ENCODE data around the gene ANAPC16. TPM values are rescaled to one million over a fixed set of nuclear protein-coding genes. Genes with fewer than 3 reads are reported as not detected.
"Not testable (repeated sequence)": the region's sequence is repeated elsewhere in the genome, so short reads cannot be mapped to it uniquely, and the experiment has no call there.

Gene ANAPC16
- polyA plus RNA-seq, 4 donors = 109 to 206 (median 194) TPM

DNA sequence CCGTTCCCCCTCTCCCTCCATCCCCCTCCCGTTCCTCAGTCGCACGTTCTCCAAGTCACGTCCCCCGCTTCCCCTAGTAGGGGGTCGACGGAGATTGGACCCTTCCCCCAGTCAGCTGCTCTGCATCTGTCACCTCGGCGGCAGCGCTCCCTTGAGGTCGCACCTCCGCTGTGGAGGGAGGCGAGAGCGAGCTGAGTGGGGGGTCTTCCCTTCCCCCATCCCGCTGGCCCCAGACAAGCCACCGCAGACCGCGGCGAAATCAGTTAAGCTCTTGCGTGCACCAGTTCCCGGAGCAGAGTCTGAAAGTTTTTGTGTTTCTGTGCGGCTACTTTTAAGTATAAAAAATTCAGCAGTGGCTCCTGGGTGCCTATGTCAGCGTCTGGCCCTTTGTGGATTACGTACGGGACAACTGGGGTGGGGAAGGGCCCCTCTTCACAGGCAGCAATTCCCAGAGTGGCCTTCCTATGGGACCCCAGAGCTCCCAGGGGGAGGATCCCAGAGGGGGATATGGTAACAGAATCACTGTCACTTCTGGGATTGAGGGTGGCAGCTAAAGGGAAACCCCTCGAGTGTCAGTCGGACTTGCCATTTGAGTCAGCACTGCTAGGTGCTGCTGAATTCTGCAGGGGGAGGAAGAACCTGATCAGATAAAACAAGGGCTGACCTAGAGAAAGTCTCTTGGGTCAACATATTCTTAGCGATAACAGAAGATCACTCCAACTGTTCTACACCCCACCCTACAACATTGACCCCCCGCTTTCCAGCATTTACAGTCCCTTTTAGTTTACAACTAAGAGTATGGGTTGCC, 45.4 kb downstream of the ANAPC16 start:
- DNase-seq (ENCODE audit: low read depth in 4 of 4, low spot score in 3 of 4) = peak in 1 of 4 donors; percentile 90

DNA sequence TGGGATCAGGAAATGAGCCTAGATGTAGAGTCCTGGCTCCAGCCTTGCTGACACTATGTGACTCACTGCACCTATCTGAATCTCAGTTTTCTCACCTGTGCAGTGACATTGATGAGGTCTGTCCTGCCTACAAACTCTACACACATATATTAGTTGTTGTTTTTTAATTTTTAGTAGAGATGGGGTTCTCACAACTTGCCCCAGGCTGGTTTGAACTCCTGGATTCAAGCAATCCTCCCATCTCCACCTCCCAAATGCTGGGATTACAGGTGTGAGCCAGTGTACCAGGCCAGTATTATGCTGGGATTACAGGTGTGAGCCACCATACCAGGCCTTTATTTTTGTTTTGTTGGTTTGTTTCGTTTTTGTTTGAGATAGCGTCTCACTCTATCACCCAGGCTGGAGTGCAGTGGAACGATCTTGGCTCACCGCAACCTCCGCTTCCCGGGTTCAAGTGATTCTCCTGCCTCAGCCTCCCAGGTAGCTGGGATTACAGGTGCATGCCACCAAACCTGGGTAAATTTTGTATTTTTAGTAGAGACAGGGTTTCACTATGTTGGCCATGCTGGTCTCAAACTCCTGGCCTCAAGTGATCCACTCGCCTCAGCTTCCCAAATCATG, 46.1 kb downstream of the ANAPC16 start:
- DNase-seq (ENCODE audit: low read depth in 4 of 4, low spot score in 3 of 4) = no peak

DNA sequence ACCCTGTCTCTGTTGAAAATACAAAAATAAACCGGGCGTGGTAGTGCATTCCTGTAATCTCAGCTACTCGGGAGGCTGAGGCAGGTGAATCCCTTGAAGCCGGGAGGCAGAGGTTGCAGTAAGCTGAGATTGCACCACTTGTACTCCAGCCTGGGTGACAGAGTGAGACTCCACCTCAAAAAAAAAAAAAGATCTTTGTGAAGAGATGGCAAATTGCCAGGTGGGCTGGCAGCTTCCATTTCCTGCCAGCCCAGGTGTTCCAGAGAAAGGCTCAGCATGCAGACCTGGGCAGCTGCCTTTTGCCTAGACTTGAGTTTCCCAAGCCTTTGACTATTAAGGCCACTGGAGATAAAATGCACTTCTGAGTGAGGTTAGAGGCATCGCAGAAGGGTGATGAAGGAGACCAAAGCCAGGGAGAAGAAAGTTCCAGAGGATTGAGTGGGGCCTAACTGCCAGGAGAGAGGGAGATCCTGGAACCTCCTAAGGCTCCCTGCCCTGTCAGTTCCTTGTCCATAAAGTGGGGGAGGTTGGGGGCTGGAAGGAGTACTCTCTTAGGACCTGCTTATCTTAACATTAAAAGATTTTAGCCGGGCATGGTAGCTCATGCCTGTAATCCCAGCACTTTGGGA, 47.9 kb downstream of the ANAPC16 start:
- DNase-seq (ENCODE audit: low read depth in 4 of 4, low spot score in 3 of 4) = no peak

DNA sequence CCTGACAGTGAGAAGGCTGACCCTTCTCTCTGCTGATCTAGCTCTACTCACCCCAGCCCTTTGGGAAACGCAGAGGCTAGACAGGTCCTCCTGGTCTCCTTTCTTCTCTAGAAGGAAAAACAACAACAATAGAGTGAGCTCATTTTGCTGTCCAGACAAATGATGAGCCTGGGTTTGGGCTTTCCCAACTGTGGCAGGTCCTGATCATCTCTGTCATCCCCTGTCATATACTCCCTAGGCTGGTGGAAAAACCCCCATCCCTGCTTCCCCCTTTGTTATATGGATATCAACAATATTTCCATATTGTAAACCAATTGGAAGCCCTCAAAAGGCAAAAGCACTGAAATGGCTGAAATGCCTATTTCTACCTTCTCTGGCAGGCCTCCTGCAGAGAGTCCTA, 48.7 kb downstream of the ANAPC16 start:
- no peak for DNase-seq (ENCODE audit: low read depth in 4 of 4, low spot score in 3 of 4)

DNA sequence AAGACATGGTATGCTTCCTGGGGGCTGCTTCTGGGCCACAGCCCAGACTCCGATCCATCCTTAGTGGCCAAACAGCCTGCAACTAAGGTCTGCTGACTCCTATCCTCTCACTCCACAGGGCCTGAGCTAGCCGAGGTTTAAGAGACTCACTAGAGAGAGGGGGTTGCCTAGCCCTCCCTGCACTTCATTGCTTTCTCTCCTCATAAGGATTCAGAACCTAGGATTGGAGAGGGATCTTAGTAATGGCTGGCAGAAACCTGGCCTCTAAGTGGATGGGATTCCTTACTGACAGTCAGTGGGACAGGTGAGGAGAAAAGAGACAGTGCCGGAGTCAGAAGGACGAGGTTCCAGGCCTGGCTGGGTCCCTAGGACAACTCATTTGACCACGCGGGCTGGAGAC, 49.7 kb downstream of the ANAPC16 start:
- no peak for DNase-seq (ENCODE audit: low read depth in 4 of 4, low spot score in 3 of 4)

DNA sequence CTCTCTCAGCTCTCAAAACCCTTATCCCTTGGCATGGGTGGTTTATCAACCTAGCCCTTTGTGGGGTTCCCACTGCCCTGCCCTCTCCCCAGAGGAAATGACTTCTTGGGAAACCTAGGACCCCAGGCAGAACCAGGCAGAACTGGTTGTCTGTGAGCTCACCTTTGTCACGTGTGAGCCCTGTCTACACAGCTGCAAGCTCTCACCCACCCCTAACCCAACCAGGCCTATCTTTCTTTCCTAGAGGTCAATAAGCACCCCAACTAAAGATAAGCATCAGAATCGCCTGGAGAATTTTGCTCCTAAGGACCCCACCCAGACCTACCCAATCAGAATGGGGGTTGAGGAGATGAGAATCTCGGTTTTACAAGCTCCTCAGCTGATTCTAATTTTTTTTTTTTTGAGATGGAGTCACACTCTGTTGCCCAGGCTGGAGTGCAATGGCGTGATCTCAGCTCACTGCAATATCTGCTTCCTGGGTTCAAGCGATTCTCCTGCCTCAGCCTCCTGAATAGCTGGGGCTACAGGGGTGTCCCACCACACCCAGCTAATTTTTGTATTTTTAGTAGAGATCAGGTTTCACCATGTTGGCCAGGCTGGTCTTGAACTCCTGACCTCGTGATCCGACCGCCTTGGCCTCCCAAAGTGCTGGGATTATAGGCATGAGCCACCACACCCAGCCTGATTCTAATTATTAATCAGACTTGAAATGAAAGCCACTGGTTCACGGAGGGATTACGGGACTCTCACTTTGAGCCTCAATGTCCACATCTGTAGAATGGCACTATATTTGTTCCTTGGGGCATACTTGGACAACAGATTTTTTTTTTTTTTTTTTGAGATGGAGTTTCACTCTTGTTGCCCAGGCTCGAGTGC, 50.4 kb downstream of the ANAPC16 start:
- DNase-seq (ENCODE audit: low read depth in 4 of 4, low spot score in 3 of 4) = no peak

DNA sequence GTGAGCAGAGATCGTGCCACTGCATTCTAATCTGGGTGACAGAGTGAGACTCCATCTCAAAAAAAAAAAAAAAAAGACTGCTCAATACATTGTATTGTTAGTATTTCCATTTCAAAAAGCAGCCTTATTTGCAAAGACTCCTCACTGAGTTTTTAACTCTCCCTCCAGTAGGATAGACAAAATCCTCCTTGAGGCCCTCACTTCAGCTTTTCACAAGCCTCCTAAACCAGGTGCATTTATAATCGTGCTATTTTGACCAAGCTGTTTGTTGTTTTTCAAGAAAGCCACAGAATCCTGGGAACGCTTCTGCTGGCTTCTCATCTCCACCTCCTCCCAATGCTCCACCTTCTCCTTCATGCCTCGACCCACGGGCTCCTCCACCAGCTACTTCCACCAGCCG, 51.6 kb downstream of the ANAPC16 start:
- no peak for DNase-seq (ENCODE audit: low read depth in 4 of 4, low spot score in 3 of 4)

DNA sequence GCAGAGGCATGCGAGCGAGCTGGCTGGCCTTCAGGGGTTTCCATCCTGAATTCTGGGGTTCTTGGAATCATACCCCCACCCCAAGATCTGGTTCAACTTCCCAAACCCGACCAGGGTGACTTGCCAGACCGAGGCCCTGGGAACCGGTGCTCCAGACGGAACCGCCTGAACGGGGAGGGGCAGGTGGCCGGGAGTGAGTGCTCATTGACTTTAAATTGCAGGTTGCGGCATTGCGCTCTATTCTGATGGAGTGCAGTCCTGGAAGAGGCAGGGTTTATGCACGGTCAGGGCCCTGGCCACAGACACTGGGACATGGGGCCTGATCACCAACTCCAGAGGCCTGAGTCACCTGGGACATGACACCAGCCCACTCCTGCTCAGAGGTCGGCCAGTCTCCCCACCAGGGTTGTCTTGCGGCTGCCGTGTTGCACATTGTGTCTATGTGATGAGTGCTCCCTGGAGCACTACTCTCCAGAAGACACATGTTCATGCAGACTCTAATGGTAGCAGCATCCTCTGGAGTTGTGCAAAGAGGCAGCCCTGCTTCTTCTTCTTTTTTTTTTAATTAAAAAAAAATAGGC, 52.1 kb downstream of the ANAPC16 start:
- DNase-seq (ENCODE audit: low read depth in 4 of 4, low spot score in 3 of 4) = no peak

DNA sequence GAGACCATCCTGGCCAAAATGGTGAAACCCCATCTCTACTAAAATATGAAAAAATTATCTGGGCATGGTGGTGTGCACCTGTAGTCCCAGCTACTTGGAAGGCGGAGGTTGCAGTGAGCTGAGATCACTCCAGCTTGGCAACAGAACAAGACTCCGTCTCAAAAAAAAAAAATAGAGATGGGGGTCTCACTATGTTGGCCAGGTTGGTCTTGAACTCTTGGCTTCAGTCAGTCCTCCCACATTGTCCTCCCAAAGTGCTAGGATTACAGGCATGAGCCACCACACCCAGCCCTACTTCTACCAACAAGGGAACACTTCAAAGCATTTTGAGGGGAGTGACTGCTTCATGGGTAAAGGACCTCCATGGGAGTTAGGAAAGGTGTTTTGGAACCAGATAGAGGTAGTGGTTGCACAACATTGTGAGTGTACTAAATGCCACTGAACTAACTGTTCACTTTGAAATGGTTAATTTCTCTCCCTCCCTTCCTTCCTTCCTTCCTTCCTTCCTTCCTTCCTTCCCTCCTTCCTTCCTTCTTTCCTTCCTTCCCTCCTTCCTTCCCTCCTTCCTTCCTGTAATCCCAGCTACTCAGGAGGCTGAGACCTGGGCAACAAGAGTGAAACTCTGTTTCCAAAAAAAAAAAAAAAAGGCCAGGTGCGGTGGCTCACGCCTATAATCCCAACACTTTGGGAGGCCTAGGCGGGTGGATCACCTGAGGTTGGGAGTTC, 52.8 kb downstream of the ANAPC16 start:
- DNase-seq (ENCODE audit: low read depth in 4 of 4, low spot score in 3 of 4) = not testable (repeated sequence)

DNA sequence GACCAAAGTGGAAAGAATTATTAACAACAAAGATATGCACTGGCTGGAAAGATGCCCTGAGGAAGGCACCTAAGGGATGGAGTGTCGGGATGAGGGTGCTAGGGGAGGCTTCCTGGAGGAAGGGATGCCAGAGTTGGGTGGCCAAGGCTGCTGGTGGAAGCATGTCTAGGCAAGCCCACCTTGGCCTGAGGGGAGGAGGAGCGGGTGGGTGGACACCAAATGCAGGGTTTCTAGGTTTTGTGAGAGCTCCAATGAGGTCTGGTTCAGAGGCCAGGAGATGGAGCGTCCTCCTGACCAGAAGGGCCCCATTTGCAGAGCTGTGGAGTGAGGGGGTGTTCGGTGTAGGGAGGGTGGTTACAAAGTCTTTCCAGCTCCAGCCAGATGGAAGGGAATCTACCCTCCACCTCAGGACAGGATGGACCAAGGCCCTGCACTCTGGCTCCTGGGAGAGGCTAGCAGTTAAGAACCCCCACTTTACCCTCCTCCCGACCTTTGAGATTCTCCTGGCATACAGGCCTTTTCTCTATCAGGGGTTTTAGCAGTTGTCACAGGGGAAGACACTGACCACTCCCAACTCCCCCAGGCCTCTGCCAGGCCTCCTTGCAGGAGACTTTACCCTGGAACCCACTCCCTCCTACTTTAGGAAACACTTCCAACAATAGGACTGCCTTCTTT, 54.9 kb downstream of the ANAPC16 start:
- DNase-seq (ENCODE audit: low read depth in 4 of 4, low spot score in 3 of 4) = no peak

DNA sequence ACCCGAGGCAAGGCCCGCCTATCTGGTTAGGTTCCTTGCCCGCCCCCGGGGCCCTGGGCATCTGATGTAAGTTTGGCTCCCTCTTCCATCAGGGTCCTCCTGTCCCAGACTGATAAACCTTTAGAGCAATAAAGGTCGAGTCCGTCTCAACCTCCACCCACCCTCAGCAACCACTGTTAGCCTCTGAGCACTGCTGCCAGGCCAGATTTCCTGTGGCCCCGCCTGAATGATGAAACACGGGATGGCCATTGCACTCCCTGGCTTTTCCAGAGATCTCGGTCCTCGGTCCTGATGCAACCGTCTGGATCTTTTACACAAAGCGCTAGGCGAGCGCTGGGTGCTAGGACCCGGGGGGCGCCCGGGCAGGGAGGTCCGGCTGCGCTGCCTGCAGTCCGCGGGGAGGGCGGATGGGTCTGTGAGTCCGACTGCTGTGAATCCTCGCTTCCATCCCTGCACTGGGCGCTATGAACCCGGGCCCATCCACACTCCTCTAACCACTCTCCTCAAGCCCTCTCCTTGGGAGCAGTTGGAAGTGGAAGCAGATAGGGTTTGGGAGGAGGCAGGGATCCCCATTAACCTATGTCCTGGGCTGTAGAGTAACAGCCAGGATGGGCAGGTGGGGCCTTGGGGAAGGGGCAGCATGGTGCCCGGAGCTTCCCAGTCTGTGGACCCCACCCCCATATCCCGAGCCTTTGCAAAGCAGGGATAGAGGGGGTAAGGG, 57.0 kb downstream of the ANAPC16 start:
- peak in 2 of 4 donors; percentile 78 for DNase-seq (ENCODE audit: low read depth in 4 of 4, low spot score in 3 of 4)

DNA sequence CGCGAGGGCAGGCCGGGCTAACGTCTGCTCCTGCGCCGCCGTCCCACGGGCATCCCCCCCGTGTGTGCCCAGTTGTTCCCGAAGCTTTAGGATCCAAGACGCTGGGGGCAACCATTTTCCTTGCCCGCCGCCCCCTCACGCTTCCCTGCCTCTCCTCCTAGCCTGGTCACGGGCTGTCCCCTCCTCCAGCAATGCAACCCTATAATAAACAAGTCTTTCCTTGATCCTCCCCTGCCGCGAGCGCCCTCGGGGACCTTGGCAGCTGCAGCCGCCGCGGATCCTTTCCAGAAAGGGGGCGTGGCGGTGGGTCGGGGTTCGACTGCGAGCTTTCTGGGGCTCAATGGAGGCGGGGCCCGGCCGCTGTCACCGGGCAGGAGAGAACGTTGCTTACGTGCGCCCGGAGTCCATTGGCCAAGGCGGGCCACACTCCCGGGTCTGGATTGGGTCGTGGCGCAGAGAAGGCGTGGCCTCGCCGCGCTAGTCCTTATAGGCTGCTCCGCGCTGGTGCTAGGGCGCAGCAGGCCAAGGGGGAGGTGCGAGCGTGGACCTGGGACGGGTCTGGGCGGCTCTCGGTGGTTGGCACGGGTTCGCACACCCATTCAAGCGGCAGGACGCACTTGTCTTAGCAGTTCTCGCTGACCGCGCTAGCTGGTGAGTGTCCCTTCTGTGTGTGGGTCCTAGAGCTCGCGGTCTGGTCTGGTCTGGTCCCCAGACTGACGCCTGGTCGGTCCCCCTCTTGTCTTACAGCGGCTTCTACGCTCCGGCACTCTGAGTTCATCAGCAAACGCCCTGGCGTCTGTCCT, 57.8 kb downstream of the ANAPC16 start, which contains the start of gene DDIT4:
Gene DDIT4 (plus strand): TSS at position 515 of the 803 bp plus-strand sequence. CDS start 293 bp downstream, outside the sequence.
- peak; percentile 95 to 98 (median 96) for DNase-seq (ENCODE audit: low read depth in 4 of 4, low spot score in 3 of 4)

DNA sequence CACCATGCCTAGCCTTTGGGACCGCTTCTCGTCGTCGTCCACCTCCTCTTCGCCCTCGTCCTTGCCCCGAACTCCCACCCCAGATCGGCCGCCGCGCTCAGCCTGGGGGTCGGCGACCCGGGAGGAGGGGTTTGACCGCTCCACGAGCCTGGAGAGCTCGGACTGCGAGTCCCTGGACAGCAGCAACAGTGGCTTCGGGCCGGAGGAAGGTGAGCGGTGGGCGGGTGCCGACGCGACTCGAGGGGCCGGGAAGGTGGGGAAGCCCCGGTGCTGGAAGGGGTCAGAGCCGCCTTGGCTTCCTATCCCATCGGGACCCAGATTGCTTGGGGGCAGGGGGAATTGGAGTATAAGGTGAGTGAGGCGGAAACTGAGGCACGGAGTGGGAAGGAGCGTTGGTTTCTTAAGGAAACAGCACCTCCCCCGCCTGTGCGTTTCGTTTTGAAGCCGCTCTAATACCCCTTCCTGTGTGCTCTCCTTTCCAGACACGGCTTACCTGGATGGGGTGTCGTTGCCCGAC, 58.5 kb downstream of the ANAPC16 start:
- DNase-seq (ENCODE audit: low read depth in 4 of 4, low spot score in 3 of 4) = no peak

DNA sequence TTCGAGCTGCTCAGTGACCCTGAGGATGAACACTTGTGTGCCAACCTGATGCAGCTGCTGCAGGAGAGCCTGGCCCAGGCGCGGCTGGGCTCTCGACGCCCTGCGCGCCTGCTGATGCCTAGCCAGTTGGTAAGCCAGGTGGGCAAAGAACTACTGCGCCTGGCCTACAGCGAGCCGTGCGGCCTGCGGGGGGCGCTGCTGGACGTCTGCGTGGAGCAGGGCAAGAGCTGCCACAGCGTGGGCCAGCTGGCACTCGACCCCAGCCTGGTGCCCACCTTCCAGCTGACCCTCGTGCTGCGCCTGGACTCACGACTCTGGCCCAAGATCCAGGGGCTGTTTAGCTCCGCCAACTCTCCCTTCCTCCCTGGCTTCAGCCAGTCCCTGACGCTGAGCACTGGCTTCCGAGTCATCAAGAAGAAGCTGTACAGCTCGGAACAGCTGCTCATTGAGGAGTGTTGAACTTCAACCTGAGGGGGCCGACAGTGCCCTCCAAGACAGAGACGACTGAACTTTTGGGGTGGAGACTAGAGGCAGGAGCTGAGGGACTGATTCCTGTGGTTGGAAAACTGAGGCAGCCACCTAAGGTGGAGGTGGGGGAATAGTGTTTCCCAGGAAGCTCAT, 59.0 kb downstream of the ANAPC16 start:
- DNase-seq (ENCODE audit: low read depth in 4 of 4, low spot score in 3 of 4) = no peak

DNA sequence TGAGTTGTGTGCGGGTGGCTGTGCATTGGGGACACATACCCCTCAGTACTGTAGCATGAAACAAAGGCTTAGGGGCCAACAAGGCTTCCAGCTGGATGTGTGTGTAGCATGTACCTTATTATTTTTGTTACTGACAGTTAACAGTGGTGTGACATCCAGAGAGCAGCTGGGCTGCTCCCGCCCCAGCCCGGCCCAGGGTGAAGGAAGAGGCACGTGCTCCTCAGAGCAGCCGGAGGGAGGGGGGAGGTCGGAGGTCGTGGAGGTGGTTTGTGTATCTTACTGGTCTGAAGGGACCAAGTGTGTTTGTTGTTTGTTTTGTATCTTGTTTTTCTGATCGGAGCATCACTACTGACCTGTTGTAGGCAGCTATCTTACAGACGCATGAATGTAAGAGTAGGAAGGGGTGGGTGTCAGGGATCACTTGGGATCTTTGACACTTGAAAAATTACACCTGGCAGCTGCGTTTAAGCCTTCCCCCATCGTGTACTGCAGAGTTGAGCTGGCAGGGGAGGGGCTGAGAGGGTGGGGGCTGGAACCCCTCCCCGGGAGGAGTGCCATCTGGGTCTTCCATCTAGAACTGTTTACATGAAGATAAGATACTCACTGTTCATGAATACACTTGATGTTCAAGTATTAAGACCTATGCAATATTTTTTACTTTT, 59.7 kb downstream of the ANAPC16 start:
- no peak for DNase-seq (ENCODE audit: low read depth in 4 of 4, low spot score in 3 of 4)

DNA sequence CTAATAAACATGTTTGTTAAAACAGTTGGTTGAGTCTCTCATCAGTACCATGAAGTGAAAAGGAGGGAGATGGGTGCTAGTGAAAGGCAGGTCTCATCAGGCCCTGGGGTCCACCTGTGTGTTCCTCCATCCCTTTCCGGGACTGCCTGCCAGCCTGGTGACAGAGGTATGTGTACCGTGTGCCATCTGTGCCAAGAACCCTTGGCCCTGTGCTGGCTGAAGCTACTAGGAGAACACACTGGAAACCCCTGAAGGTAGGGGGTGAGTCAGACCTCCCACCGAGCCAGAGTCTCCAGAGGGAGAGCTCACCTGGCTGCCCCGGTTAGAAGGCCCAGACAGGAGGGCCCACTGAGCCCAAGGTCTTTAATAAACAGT, 60.2 kb downstream of the ANAPC16 start:
- DNase-seq (ENCODE audit: low read depth in 4 of 4, low spot score in 3 of 4) = no peak
